A673 (cell line): ENCODE measurements around the gene CCDC149. TPM values are rescaled to one million over a fixed set of nuclear protein-coding genes. Genes with fewer than 3 reads are reported as not detected.

Experiments used
- BruUV-seq: library from RNA; stranded (reverse); fragments of 400-500 nt; replicated peaks from 2 replicates; lab custom pipeline; 2021; lab: Mats Ljungman, UMichigan
- CTCF ChIA-PET: fragments of 300-600 bp; sonication (Branson Sonifier 250); formaldehyde crosslinking; loops from one replicate; lab custom pipeline; 2022; ENCODE audit warnings: antibody characterized with exemption; lab: Charles Lee
- POLR2A ChIA-PET: fragments of 300-600 bp; sonication (Branson Sonifier 250); formaldehyde crosslinking; loops from one replicate; lab custom pipeline; 2022; ENCODE audit warnings: antibody characterized with exemption; ENCODE audit not compliant: low non-redundant PET; lab: Charles Lee
- DNase-seq: peaks from one replicate; pipeline ENCODE4 v3.0.0-alpha.2; 2015; ENCODE audit warnings: low spot score
- H3K27ac ChIP-seq: fragments of 200-600 bp; sonication (generic); 2 replicates; pipeline ENCODE4 v1.5.1; 2016; ENCODE audit warnings: mixed run types, low read depth, mild to moderate bottlenecking, mixed read lengths, antibody characterized with exemption, low read length; ENCODE audit not compliant: poor library complexity, severe bottlenecking
- H3K27me3 ChIP-seq: fragments of 200-600 bp; sonication (generic); replicated peaks from 2 replicates; pipeline ENCODE4 v1.6.1; 2017; ENCODE audit warnings: mixed run types, low read depth, mild to moderate bottlenecking, mixed read lengths, antibody characterized with exemption, low read length; ENCODE audit not compliant: insufficient read depth, poor library complexity
- H3K36me3 ChIP-seq: fragments of 200-600 bp; sonication (generic); 2 replicates; pipeline ENCODE4 v1.6.1; 2016; ENCODE audit warnings: mixed run types, mild to moderate bottlenecking, mixed read lengths, antibody characterized with exemption, low read length; ENCODE audit not compliant: insufficient read depth, poor library complexity, severe bottlenecking
- H3K4me1 ChIP-seq: fragments of 200-600 bp; sonication (generic); 2 replicates; pipeline ENCODE4 v1.6.1; 2017; ENCODE audit warnings: mixed run types, mild to moderate bottlenecking, mixed read lengths, antibody characterized with exemption, low read length; ENCODE audit not compliant: insufficient read depth, poor library complexity, severe bottlenecking
- H3K4me3 ChIP-seq: fragments of 200-600 bp; sonication (generic); 2 replicates; pipeline ENCODE4 v1.5.1; 2016; ENCODE audit warnings: low read depth, mixed run types, mild to moderate bottlenecking, mixed read lengths, low read length; ENCODE audit not compliant: poor library complexity, severe bottlenecking
- H3K9me3 ChIP-seq: fragments of 200-600 bp; sonication (generic); 2 replicates; pipeline ENCODE4 v1.6.1; 2016; ENCODE audit warnings: mixed run types, low read depth, mild to moderate bottlenecking, mixed read lengths, antibody characterized with exemption, low read length; ENCODE audit not compliant: poor library complexity, severe bottlenecking
- CTCF ChIP-seq: fragments of 300-800, 200-600 bp; sonication (generic); conservative IDR thresholded peaks from 2 replicates; pipeline ENCODE4 v1.5.1; 2017; ENCODE audit warnings: low read depth, mild to moderate bottlenecking, antibody characterized with exemption, low read length, moderate library complexity, mixed read lengths
- EZH2 ChIP-seq: fragments of 200-600 bp; sonication (generic); IDR thresholded peaks from 2 replicates; pipeline ENCODE4 v1.6.1; 2017; ENCODE audit warnings: borderline replicate concordance, low read depth, mild to moderate bottlenecking, mixed read lengths, antibody characterized with exemption, low read length; ENCODE audit not compliant: poor library complexity, severe bottlenecking
- intact Hi-C: fragments of 100-400 bp; cut with micrococcal nuclease; formaldehyde crosslinking; loops from one replicate; pipeline ENCODE4 v1.10.0; 2022; ENCODE audit not compliant: unreplicated experiment
- total RNA-seq: library from RNA; stranded (reverse); gene quantifications from 2 replicates; pipeline ENCODE4 v1.2.3, GENCODE V29; 2021

CCDC149 gene
- total RNA-seq, 1 experiment from 2014 or later: 2.8 TPM

GRCh38 chr4:24772952-24773351 is 139.9 kb downstream of the CCDC149 start:
- no peak for TF ChIP-seq CTCF
- TF ChIP-seq EZH2: no peak
- H3K4me3 ChIP-seq: no peak overlapping the region
- no peaks in the 10 kb centered on the region for H3K9me3 ChIP-seq
- POLR2A ChIA-PET: no interaction called here
- no peaks in the 10 kb centered on the region for H3K36me3 ChIP-seq
- peaks cover 37% of the 10 kb centered on the region for H3K4me1 ChIP-seq
- H3K27me3 ChIP-seq: no peaks in the 10 kb centered on the region
- no TSS peak for BruUV-seq
- DNase-seq: no peak
- CTCF ChIA-PET: no interaction called here
- no peak overlapping the region for H3K27ac ChIP-seq
- intact Hi-C loops: loop anchor here (10.0 kb wide), 1 partner anchor 188 kb away; the partner anchor contains the start of gene DHX15

GRCh38 chr4:24772061-24772705 is 140.7 kb downstream of the CCDC149 start:
- ChIA-PET CTCF (interaction anchor here (0.6 kb wide), 1 partner anchor 304 kb away, joined by 3 read pairs; no protein-coding TSS in a partner anchor), POLR2A (no interaction called here)
- TF ChIP-seq EZH2: no peak
- TF ChIP-seq CTCF: no peak
- BruUV-seq: no TSS peak
- Histone ChIP-seq H3K27ac (no peak overlapping the region), H3K4me1 (peaks cover 29% of the 10 kb centered on the region), H3K4me3 (no peak overlapping the region), H3K9me3 (no peaks in the 10 kb centered on the region), H3K36me3 (no peaks in the 10 kb centered on the region), H3K27me3 (no peaks in the 10 kb centered on the region)
- intact Hi-C loops: loop anchor here (10.0 kb wide), 1 partner anchor 187 kb away; the partner anchor contains the start of gene DHX15
- no peak for DNase-seq

- Histone ChIP-seq H3K9me3 (no peaks in the 10 kb centered on the region), H3K4me3 (no peak overlapping the region), H3K36me3 (no peaks in the 10 kb centered on the region), H3K27ac (no peak overlapping the region), H3K4me1 (peaks cover 24% of the 10 kb centered on the region), H3K27me3 (no peaks in the 10 kb centered on the region)
- no peak for TF ChIP-seq CTCF
- TF ChIP-seq EZH2: no peak
- DNase-seq: no peak
- no TSS peak for BruUV-seq
- intact Hi-C loops: loop anchor here (10.0 kb wide), 1 partner anchor 186 kb away; the partner anchor contains the start of gene DHX15
- POLR2A ChIA-PET: no interaction called here
- CTCF ChIA-PET: no interaction called here
These were observed 141.6 kb downstream of the CCDC149 start for GRCh38 chr4:24771241-24771640.
